PC-9 (cell line): Measurements from ENCODE around the gene LZIC.

Experiments used
- EZH2 ChIP-seq: fragments of 200-600 bp; sonication (generic); IDR thresholded peaks from 2 replicates; pipeline ENCODE4 v1.8.0; 2017; ENCODE audit warnings: antibody characterized with exemption, low read depth
- TF ChIP-seq, protein P1 (sequence below): fragments of 200-600 bp; sonication (generic); conservative IDR thresholded peaks from 2 replicates; pipeline ENCODE4 v1.6.1; 2017; ENCODE audit warnings: mixed run types, antibody characterized with exemption, mild to moderate bottlenecking, moderate library complexity

DNA sequence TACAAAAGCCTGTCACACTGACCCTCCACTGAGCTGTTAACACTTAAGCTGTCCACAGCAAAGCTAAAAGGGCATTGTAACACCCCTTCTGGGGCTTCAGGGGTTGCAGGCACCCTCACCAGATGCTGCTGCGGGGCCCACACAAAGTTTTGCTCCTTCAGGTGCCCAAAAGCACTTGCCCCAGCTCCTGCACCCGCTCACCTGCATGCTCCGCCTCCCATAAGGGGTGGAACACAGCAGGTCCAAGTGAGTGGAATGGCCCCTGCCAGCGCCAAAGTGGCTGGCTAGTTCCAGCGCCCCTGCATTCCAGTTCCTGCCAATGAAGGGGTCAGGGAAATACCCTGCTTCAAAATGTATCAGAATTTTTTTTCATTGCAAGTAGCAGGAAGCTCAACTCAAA, 46.6 kb upstream of the LZIC start:
- TF ChIP-seq, protein P1, sequence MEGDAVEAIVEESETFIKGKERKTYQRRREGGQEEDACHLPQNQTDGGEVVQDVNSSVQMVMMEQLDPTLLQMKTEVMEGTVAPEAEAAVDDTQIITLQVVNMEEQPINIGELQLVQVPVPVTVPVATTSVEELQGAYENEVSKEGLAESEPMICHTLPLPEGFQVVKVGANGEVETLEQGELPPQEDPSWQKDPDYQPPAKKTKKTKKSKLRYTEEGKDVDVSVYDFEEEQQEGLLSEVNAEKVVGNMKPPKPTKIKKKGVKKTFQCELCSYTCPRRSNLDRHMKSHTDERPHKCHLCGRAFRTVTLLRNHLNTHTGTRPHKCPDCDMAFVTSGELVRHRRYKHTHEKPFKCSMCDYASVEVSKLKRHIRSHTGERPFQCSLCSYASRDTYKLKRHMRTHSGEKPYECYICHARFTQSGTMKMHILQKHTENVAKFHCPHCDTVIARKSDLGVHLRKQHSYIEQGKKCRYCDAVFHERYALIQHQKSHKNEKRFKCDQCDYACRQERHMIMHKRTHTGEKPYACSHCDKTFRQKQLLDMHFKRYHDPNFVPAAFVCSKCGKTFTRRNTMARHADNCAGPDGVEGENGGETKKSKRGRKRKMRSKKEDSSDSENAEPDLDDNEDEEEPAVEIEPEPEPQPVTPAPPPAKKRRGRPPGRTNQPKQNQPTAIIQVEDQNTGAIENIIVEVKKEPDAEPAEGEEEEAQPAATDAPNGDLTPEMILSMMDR: no peak
- no peak for TF ChIP-seq EZH2
